OCI-LY1 (cell line): Measurements from ENCODE around the gene RNF114.

Experiments used
- EZH2 ChIP-seq: fragments of 200-600 bp; sonication (generic), shearing (Covaris generic); IDR thresholded peaks from 2 replicates; pipeline ENCODE4 v1.8.0; 2017; ENCODE audit warnings: borderline replicate concordance, mixed run types, mild to moderate bottlenecking, antibody characterized with exemption, low read length, moderate library complexity, mixed read lengths
- TF ChIP-seq, protein P1 (sequence below): fragments of 200-600 bp; sonication (generic), shearing (Covaris generic); IDR thresholded peaks from 2 replicates; pipeline ENCODE4 v1.5.1; 2017; ENCODE audit warnings: mild to moderate bottlenecking, antibody characterized with exemption, low read length, moderate library complexity, mixed read lengths

DNA sequence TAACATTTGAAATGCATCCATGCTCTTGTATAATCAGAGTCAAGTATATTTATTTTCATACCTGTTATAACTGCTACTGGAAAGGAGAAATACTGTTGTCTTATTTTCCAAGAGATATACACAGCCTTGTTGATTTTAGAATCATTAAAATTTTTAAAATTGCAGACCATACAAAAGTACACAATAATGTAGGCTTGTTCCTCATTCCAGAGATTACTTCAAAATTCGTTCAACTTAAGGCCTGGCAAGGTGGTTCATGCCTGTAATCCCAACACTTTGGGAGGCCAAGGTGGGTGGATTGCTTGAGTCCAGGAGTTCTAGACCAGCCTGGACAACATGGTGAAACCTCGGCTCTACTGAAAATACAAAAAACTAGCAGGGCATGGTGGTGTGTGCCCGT is 6.1 kb downstream of the RNF114 start:
- TF ChIP-seq, protein P1, sequence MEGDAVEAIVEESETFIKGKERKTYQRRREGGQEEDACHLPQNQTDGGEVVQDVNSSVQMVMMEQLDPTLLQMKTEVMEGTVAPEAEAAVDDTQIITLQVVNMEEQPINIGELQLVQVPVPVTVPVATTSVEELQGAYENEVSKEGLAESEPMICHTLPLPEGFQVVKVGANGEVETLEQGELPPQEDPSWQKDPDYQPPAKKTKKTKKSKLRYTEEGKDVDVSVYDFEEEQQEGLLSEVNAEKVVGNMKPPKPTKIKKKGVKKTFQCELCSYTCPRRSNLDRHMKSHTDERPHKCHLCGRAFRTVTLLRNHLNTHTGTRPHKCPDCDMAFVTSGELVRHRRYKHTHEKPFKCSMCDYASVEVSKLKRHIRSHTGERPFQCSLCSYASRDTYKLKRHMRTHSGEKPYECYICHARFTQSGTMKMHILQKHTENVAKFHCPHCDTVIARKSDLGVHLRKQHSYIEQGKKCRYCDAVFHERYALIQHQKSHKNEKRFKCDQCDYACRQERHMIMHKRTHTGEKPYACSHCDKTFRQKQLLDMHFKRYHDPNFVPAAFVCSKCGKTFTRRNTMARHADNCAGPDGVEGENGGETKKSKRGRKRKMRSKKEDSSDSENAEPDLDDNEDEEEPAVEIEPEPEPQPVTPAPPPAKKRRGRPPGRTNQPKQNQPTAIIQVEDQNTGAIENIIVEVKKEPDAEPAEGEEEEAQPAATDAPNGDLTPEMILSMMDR = no peak
- no peak for TF ChIP-seq EZH2
